ENCODE measurements around the gene PPP5C. TPM values are rescaled to one million over a fixed set of nuclear protein-coding genes. Genes with fewer than 3 reads are reported as not detected.

PPP5C gene
- total RNA-seq, 1 donor from 2014 or later = 86.0 TPM

- no peaks in the 10 kb centered on the region for H3K27me3 Mint-ChIP-seq (ENCODE audit: unreplicated experiment)
- H3K4me3 Mint-ChIP-seq (ENCODE audit: unreplicated experiment) = no peak overlapping the region
- peaks cover 5% of the 10 kb centered on the region for H3K4me1 Mint-ChIP-seq (ENCODE audit: unreplicated experiment)
- no peaks in the 10 kb centered on the region for H3K9me3 Mint-ChIP-seq (ENCODE audit: unreplicated experiment)
- TF ChIP-seq CTCF (IDR thresholded peaks at IDR 0.05) = no peak
- H3K27ac Mint-ChIP-seq (ENCODE audit: unreplicated experiment) = no peak overlapping the region
- peaks cover 36% of the 10 kb centered on the region for H3K36me3 Mint-ChIP-seq (ENCODE audit: unreplicated experiment)
- no peak for DNase-seq (ENCODE audit: extremely low spot score, unreplicated experiment)
Measured at GRCh38 chr19:46341937-46342336, 5.0 kb upstream of the PPP5C start.

GRCh38 chr19:46344363-46344762 is 2.5 kb upstream of the PPP5C start:
- H3K27ac Mint-ChIP-seq (ENCODE audit: unreplicated experiment) = peak overlapping the region; percentile 4

GRCh38 chr19:46345157-46345556 is 1.7 kb upstream of the PPP5C start:
- peaks cover 35% of the 10 kb centered on the region for H3K4me1 Mint-ChIP-seq (ENCODE audit: unreplicated experiment)
- H3K27ac Mint-ChIP-seq (ENCODE audit: unreplicated experiment) = peak overlapping the region; percentile 89
- no peaks in the 10 kb centered on the region for H3K27me3 Mint-ChIP-seq (ENCODE audit: unreplicated experiment)
- H3K36me3 Mint-ChIP-seq (ENCODE audit: unreplicated experiment) = peaks cover 13% of the 10 kb centered on the region
- H3K4me3 Mint-ChIP-seq (ENCODE audit: unreplicated experiment) = peak overlapping the region; percentile 96
- no peak for DNase-seq (ENCODE audit: extremely low spot score, unreplicated experiment)
- TF ChIP-seq CTCF (IDR thresholded peaks at IDR 0.05) = no peak
- no peaks in the 10 kb centered on the region for H3K9me3 Mint-ChIP-seq (ENCODE audit: unreplicated experiment)

More at GRCh38 chr19:46344363-46344762, 2.5 kb upstream of the PPP5C start:
- TF ChIP-seq CTCF (IDR thresholded peaks at IDR 0.05) = no peak
- Mint-ChIP-seq H3K36me3 (ENCODE audit: unreplicated experiment) (peaks cover 20% of the 10 kb centered on the region), H3K4me1 (ENCODE audit: unreplicated experiment) (peaks cover 27% of the 10 kb centered on the region), H3K27me3 (ENCODE audit: unreplicated experiment) (no peaks in the 10 kb centered on the region), H3K4me3 (ENCODE audit: unreplicated experiment) (no peak overlapping the region), H3K9me3 (ENCODE audit: unreplicated experiment) (no peaks in the 10 kb centered on the region)
- no peak for DNase-seq (ENCODE audit: extremely low spot score, unreplicated experiment)

- Mint-ChIP-seq H3K27ac (ENCODE audit: unreplicated experiment) (peak overlapping the region; percentile 89), H3K9me3 (ENCODE audit: unreplicated experiment) (no peaks in the 10 kb centered on the region), H3K4me1 (ENCODE audit: unreplicated experiment) (peaks cover 56% of the 10 kb centered on the region), H3K27me3 (ENCODE audit: unreplicated experiment) (no peaks in the 10 kb centered on the region), H3K36me3 (ENCODE audit: unreplicated experiment) (peaks cover 4% of the 10 kb centered on the region), H3K4me3 (ENCODE audit: unreplicated experiment) (peak overlapping the region; percentile 96)
- no peak for TF ChIP-seq CTCF (IDR thresholded peaks at IDR 0.05)
- no peak for DNase-seq (ENCODE audit: extremely low spot score, unreplicated experiment)
Measured at GRCh38 chr19:46347572-46347883, 641 bp downstream of the PPP5C start.

- peaks cover 59% of the 10 kb centered on the region for H3K4me1 Mint-ChIP-seq (ENCODE audit: unreplicated experiment)
- no peak for DNase-seq (ENCODE audit: extremely low spot score, unreplicated experiment)
- no peaks in the 10 kb centered on the region for H3K27me3 Mint-ChIP-seq (ENCODE audit: unreplicated experiment)
- no peak overlapping the region for H3K27ac Mint-ChIP-seq (ENCODE audit: unreplicated experiment)
- H3K9me3 Mint-ChIP-seq (ENCODE audit: unreplicated experiment) = no peaks in the 10 kb centered on the region
- H3K4me3 Mint-ChIP-seq (ENCODE audit: unreplicated experiment) = peak overlapping the region; percentile 96
- H3K36me3 Mint-ChIP-seq (ENCODE audit: unreplicated experiment) = peaks cover 4% of the 10 kb centered on the region
- no peak for TF ChIP-seq CTCF (IDR thresholded peaks at IDR 0.05)
Measured at GRCh38 chr19:46347985-46348384, 1.1 kb downstream of the PPP5C start.
